GM12873 (cell line): Measurements from ENCODE around the gene ACER2.

ENCODE experiments used
- TF ChIP-seq, protein P1 (sequence below): IDR thresholded peaks from 2 replicates; pipeline ENCODE4 v1.5.1; 2012; ENCODE audit warnings: low read depth, mild to moderate bottlenecking, moderate library complexity, low read length, control low read depth; ENCODE audit not compliant: insufficient read depth; ENCODE audit errors: missing control alignments

Gene ACER2

DNA sequence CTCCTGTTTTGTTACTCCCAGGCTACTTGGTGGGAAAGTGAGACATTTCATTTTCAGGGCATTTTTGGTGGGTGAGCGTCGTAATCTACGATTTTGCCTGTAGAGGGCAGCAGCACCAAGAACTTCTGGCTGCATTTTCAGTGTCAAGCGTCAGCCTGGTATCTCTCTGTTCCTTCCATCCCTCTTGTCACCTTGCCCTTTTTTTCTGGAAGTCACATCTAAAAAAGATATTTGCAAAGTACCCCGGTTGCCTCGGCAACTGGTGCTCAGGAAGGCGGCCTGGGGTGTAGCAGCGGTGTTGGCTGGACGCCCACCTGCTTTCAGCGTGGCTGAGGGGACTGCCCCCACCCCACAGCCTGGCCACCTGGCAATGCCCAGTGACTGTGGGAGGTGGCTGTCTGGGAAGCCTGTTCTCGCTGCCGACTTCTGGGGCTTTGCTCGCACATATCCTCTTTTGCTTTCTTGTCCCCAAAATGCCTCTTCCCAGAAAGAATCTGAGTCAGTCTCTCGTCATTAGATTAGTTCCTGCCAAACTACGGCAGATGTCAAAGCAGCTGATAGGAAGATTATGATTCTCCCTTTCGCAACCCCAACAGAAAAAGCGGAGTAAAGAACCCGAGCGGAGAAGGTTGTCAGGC lies 84.5 kb downstream of the ACER2 start:
- TF ChIP-seq, protein P1, sequence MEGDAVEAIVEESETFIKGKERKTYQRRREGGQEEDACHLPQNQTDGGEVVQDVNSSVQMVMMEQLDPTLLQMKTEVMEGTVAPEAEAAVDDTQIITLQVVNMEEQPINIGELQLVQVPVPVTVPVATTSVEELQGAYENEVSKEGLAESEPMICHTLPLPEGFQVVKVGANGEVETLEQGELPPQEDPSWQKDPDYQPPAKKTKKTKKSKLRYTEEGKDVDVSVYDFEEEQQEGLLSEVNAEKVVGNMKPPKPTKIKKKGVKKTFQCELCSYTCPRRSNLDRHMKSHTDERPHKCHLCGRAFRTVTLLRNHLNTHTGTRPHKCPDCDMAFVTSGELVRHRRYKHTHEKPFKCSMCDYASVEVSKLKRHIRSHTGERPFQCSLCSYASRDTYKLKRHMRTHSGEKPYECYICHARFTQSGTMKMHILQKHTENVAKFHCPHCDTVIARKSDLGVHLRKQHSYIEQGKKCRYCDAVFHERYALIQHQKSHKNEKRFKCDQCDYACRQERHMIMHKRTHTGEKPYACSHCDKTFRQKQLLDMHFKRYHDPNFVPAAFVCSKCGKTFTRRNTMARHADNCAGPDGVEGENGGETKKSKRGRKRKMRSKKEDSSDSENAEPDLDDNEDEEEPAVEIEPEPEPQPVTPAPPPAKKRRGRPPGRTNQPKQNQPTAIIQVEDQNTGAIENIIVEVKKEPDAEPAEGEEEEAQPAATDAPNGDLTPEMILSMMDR: peak; percentile 85

DNA sequence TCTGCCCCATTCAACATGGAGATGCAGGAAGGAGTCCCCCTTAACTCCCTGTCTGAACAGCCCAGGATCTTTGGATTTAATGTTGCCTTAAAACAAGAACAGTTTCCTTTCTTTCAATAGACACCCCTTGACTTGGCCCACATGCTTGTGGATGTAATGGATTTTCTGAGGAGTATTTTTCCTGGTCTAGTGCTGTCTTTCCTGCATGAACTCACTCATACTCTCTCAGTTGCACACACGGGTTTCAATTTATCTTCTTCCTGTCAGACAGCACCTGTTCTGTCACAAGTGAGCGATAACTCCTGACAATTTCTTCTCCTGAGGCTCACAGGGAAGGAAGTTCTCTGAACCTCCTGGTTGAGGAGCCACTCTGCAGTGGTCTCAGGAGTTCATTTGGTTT lies 85.1 kb downstream of the ACER2 start:
- TF ChIP-seq, protein P1: no peak

DNA sequence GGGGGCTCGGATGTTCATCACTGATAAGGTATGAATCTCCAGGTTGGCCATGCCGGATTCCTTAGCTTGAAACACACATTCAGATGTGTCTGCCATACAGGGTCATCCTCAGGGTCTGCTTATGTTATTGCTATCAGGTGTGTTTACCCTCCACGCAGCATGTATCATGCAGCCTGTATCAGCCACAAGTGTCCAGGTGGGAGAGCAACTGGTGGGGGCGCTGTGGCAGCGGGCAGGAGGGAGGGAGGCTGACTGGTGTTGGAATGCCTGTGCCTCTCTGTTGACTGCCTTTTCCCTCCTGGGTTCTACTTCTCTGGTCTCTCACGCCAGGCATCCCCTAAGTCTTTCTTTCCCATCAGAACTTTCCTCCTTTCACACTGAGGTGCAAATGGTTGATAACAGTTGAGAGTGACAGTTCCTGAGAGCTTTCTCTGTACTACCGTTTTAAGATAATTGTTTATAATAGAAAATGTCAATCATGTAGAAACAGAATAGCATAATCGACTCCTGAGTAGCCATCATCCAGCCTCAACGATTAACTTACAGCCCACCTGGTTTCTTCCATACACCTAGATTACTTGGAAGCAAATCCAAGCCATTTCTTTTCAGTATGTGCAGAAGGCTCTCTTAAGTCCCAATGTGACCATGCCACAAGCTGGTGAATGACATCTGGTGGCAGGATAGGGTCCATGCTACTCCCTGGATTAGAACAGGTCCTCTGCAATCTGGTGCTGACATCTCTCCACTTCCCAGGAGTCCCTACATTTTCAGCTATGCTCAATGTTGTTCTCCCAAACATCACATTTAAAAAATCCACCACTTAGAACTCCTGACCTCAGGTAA lies 86.6 kb downstream of the ACER2 start:
- TF ChIP-seq, protein P1: no peak

DNA sequence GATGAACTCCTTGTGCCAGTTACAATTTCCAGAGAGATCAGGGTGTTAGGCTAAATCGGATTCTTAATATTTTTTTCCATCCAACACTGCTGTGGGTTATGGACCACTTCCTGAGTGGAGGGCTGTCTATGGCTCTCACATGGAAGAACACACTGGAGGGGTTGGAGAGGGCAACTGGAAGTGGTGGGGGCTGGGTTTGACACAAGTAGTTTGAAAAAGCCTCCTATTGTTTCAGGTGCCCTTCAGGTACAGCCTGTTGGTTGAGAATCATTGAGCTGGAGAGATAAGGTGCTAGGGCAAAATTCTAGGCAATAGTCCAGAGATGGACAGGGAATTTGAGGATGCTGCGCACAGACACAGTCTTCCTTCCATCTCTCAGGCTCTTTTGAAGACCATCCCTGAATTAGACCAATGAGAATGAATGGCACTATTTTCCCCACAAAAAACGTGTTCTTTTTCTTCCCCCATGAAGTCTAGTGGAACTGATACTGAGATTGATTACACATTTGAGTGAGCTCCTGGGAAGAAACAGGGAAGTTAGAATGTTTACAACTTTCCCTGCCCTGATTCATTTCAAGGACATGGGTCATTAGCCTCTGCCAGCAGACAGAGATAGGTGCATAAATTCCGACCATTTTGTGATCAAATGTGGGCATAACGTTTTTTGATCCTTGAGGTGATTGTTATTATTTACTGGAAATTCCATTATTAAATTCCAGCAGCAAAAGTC lies 87.7 kb downstream of the ACER2 start:
- TF ChIP-seq, protein P1: no peak

DNA sequence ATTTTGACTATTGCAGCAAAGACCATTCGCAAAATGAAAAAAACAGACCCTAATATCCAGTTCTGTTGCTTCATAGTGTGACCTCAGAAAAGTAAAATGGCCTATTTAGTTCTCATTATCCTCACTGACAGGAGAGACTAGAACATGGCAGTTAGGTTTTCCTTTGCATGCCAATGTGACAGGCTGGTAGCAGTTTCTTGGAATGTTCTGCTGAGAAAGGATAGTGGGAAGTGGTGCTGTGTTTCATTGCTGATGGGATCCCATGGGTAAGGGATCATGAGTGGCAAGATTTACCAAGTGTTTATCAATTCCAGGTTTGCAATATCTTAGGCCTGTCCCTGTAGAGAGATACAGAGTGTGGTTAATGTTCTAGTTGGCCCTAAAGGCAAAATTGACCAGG lies 88.5 kb downstream of the ACER2 start:
- TF ChIP-seq, protein P1: no peak

DNA sequence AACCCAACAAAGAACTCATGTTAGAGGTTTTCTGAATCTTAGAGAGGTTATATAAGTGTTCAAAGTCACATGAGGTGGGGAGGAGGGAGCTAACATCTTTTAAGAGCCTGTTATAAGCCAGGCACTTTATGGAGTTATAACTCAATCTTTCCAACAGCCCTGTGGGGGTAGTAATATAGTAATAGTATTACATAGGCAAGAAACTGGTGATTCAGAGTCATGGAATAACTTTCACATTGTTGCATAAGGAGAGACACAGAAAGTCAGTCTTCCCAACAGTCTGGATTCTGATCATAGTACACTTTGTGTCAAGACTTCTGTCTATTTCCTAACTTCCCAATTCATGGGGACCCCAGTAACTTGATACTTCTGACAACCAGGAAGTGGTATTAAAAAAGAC lies 89.2 kb downstream of the ACER2 start:
- TF ChIP-seq, protein P1: no peak
